ENCODE results near the gene SLC24A4.

The SLC24A4 gene

DNA sequence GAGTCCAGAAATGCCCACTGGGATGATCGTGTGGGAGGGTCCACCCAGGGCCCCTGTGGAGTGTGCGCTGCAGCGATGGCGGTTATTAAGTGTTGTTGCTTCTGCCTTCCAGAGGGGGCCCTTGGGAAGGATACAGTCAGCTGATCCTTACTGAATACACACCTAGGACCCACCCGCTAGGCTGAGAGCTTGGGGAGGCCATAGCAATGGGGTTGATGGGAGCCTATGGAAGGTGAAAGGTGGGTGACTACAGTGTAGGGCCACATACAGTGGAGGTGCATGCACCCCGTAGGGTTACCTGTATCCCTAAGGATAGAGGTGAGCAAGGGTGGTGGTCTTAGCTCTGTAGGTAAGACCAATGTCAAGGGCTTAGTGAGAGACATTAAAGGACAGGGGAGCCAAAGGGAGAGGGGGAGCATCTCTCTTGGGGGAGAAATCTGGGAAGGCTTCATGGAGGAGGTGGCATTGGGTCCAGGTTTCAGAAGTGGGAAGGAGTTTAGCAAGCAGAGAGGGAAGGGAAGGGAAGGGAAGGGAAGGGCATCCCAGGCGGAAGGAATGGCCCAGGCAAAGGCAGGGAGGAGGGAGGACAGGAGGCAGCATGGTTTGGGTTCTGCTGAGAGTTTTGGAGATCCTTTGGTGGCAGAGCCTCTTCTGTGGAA is 117.5 kb downstream of the SLC24A4 start:
- no peak for DNase-seq

DNA sequence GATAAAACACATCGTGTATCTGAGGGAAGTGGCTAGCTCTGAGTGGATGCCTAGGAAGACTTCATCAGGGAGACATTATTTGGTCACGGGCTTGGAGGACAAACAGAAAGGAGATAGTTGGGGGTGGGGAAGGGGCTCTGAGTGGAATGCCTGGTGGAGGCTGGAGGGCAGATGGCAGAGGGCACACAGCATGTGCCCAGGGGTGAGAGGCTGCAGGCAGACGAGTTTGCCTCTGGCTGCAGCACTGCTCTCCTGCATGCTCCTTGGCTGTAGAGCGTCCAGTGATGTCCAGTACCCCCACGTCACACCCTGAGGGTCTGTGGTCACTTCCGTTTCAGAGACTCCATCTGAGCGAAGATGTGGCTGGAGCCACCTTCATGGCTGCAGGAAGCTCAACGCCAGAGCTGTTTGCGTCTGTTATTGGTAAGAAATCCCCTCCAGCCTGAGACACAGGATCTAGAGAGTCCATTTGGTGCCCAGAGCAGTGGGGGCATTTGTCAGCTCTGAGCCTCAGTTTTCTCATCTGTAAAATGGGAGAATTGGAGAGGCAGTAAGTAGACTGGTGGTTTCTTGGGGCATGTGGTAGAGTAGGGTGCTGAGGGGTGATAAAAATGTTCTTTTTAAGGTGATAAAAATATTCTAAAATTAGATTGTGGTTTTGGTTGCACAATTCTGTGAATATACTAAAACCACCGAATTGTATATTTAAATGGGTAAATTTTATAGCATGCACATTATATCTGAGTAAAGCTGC is 119.0 kb downstream of the SLC24A4 start:
- DNase-seq: no peak

DNA sequence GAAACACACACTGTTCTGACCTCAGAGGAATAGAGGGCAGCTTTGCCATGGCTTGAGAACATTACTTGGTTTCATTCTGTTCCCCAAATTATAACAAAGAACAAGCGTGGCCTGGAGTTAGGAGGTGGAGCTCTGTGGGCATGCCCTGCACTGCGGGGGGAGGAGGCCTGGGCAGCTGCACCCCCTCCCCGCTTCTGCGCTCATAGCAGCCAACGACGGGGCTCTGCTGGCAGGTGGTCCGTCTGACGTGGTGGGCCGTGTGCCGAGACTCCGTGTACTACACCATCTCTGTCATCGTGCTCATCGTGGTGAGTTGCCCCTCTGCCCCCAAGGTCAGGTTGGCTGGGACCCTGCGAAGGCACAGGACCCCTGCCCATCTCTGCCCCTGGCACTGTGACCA is 120.2 kb downstream of the SLC24A4 start:
- DNase-seq: no peak

DNA sequence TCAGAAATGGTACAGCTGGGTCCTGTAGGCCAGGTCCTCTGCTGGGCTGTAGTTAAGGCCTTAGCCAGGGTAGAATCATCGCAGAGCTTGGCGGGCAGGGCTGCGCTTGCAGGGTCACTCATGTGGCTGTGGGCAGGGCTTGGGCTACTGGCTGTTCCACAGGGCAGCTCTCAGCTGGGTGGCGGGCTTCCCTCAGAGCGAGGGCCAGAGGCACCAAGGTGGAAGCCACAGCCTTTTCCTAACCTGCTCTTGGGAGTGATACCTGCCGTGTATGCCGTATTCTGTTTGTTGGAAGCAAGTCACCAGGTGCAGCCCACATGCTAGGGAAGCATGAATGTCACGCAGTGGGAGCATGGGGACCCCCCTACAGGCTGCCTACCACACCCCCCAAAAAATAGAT is 120.8 kb downstream of the SLC24A4 start:
- no peak for DNase-seq

DNA sequence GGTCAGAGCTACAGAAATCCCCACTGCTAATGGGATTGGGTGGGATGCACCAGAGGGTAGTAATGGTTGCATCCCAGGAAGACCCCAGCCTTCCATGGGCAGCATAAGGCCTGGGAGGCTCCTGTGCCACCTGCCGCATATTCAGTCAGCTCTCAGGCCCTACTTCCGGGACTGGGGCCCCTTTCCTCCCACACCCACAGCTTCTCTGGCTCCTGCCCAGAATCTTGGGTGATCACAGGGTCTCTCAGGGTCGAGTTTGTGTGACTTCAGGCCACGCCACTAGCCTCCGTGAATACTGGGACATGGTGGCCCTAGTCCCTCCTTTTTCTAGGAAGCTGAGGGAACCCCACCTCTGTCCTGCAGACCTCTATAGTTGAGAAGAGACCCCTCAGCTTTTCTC is 123.8 kb downstream of the SLC24A4 start:
- DNase-seq: no peak

DNA sequence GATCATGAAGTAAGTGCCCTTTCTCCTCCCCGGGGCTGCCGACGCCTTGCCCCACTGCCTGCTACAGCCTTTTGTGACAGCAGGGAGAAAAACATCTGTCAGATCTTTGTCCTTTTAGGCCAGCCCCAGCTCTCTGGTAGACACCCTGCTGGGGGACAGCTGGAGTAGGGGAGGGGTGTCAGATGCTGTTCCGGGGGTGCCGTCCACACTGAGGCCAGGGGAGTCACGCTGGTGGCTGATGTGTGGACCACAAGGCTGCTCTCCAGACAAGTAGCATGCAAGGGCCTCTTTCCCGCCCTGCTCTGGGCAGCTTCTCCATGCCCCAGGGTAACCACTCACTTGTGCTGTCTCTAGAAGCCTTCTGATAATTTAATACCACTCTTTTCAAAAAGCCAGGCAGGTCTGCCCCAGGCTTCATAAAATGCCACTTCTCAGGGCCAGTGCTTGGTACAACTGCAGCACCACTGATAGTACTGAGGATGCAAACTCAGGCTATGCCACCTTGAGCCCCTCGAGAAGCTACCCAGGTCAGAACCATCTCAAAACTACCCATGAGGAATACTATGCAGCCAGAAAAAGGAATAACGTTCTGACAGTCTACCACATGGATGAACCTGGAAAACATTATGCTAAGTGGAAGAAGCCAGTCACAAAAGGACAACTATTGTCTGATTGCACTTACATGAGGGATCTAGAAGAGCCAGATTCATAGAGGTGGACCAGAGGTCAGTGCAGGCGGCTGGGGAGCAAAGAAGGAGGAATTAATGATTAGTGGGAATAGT is 124.6 kb downstream of the SLC24A4 start:
- no peak for DNase-seq

DNA sequence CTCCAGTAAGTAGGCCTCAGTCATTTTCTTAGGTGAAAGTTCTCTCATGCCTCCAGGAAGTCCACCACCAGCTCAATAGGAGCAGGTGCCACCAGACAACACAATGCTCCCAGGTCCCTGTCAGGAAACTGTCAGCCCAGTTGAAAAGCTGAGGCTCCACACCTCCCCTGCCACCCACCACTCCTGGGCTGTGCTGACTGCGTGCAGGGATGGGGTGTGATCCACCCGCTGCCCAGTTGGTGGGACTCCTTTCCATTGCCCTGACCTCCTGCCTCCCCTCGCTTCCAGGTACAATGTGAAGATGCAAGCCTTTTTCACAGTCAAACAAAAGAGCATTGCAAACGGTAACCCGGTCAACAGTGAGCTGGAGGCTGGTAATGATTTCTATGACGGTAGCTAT is 125.8 kb downstream of the SLC24A4 start:
- no peak for DNase-seq

DNA sequence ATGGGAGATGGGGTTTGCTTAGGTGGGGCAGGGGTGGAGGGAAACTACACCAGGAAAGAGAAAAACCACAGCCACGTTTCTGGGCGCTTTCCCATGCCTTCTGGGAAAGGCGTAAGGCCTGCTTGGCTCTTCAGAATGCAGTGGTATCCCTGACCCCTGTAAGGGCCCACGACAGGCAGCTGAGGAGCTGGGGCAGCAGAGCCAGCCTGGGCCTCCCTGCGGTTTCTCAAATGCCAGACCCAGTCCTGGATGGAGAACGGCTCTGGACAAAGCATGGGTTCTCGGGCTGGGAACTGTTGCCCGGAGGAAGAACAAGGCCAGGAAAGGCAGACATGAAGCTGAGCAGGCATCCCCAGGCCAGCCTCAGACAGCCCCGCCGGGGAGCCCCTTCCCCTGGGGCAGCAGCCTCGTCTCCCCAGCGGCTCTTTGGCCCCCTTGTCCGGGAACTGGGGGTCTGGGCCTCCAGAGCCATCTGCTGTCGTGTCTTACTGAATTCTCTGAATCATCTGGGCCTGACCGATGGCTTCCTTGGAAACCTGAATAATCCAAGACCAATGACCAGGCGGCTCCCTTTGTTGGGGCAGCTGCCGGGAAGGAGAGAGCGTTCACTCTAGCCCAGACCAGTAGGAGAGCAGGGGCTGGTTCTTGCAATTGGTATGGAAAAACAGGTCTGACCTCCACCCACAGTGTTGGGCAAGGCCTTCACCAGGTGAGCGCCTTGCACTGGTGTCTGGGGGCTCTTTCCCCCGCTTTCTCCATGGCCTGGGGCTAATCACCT is 126.6 kb downstream of the SLC24A4 start:
- no peak for DNase-seq

DNA sequence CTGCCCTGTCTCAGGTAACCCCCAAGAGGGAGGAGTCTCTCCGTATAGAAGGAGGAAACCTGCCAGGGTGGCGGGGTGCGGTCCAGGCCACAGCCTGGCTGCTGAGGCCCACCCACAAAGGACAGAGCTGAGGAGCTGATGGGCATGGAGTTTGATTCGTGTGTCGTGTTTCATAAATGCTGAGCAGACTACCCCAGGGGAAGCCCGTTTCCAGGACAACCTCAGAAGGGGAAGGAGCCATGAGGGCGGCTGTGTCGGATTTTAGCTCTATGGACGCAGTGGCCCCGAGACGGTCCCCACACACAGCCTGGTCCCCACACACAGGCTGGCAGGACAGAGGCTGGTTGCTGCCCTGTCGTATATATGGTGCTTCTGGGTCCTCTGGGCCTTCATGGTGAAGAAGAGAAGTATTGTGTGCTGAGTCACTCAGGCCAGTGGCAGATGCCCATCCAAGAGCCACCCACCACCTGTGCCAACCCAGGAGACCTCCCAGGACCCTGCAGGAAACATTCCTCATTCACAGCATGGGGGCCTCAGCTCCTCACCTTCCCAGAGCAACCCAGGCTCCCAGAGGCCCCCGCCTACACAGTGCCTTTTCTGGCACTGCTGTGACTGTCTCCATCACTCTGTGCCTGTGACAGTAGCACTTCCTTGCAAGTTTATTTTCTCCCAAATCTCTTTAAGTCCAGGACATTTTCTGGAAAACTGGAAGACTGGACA is 127.5 kb downstream of the SLC24A4 start:
- no peak for DNase-seq

DNA sequence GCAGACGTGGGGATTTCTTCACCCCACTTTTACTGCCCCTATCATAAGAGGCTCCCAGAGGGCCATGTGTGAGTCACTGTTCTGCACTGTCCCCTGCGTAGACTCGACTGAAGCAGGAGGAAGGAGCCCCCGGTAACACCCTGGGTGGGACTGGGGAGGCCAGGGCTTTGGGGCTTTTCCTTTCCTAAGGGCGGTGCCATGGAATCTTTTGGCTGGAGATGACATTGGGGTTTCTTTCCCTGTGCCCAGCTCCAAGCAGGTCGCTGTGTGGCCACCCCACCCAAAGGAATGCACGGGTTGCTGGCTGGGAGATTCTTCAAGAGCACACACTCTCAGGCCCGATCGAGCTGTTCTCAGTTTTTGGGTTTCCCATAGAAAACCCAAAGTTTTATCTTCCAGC is 128.3 kb downstream of the SLC24A4 start:
- no peak for DNase-seq

DNA sequence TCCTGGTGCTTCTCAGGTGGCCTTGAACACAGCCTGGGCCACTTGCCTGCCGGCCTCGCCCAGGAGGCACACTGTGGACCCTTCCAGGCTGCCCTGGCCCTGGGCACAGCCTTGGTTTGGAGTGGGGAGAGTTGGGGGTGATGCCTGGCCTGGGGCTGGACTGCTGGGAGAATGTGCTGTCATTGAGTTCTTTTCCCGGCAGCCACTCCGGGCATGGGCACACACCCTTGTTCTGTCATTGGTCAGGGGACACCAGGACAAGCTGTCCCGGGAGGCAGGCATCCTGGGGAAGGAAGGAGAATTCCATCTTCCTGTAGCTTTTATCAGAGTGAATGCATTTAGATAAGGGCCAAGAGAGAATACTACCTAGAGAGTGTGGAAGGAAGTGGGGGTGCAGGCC is 128.8 kb downstream of the SLC24A4 start:
- no peak for DNase-seq

DNA sequence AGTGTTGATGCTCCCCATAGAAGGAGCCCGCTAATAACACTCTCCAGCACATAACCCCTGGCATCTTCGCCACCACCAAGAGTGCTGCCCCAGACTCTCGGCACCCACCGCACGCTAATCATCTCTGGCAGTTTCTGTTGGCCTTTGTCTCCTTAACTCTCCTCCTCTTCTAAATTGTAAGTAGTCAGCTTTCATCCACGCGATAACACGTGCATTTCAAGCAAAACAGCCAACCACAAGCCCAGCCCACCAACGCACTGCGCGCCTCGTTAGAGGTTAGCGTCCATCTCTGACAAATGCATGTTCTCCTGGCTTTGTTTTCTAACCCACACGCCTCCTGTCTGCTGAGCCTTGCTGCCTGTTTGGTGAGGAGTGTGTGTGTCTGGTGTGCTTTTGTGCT is 129.5 kb downstream of the SLC24A4 start:
- no peak for DNase-seq

DNA sequence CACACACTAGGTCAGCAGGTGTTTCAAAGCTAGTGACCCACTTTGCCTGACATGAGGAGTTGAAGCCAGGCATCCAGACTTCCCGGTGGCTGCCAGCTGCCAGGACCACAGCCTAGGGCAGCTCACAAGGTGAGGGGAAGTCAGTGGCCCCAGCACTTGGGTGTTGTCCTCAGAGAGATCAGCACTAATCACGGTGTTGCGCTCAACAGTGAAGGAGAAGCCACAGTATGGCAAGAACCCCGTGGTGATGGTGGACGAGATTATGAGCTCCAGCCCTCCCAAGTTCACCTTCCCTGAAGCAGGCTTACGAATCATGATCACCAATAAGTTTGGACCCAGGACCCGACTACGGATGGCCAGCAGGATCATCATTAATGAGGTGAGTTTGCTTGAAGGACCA is 130.7 kb downstream of the SLC24A4 start:
- no peak for DNase-seq

DNA sequence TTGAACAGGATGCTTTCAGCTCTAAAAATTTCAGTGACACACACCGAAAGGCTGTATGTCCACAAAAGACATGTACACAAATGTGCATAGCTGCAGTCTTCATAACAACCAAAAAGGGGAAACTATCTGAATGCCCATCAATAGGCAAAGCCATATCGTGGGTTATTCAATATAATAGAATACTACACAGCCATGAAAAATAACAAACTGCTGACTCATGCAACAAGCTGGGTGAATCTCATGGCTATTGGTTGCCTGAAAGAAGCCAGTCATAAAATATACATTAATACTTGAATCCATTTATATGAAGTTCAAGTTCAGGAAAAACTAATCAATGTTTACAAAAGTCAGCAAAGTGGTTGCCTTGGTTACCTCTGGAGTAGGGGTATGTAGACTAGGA is 132.3 kb downstream of the SLC24A4 start:
- no peak for DNase-seq

DNA sequence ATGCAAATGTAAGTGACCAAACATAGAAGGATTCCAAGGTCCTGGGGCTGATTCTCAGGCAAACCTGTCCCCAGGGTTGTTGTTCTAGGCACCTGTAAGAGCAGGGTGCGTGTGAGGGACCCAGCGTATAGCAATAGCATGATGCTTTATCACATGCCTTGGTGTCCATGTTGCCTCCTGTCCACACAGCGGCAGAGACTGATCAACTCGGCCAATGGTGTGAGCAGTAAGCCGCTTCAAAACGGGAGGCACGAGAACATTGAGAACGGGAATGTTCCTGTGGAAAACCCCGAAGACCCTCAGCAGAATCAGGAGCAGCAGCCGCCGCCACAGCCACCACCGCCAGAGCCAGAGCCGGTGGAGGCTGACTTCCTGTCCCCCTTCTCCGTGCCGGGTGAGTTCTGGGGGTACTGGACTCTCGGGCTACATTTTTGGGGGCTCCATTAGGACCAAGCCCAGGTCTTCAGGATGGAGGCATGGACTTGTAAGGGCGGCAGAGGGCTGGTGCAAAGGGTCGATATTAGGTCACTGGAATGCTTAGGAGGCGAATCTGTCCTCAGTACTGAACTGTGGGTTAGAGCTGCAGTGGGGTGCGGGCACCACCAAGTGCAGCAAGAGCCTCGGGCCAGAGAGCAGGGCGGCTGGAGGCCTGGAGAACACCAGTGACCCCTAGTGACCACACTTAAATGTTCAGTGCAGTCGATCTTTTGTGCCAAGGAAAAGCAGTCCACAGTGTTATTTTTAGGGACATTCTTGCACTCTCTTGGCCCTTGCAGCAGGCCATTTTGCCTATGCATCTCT is 133.4 kb downstream of the SLC24A4 start:
- DNase-seq: no peak

DNA sequence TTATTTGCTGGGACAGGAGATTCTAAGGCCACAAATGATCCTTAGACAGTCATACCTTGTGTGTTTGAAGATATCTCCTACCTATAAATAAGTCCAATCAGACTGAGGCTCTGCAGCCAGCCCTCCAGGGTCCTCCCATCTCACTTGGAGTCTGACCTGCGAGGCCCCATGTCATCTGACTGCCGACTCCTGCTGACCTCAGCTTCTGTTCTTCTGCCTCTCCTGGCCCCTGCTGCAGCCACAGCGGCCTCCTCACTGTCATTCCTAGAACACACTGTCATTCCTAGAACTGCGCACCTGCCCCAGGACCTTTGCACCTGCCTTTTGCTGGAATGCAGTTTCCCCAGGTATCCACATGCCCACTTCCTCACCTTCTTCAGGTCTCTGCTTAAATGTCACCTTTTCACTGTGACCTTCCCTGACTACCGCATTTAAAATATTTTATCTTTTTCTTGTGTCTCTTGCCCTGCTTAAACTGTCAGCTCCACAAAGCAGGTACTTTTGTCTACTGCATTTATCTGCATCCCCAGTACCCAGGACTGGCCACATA is 134.1 kb downstream of the SLC24A4 start:
- DNase-seq: no peak

DNA sequence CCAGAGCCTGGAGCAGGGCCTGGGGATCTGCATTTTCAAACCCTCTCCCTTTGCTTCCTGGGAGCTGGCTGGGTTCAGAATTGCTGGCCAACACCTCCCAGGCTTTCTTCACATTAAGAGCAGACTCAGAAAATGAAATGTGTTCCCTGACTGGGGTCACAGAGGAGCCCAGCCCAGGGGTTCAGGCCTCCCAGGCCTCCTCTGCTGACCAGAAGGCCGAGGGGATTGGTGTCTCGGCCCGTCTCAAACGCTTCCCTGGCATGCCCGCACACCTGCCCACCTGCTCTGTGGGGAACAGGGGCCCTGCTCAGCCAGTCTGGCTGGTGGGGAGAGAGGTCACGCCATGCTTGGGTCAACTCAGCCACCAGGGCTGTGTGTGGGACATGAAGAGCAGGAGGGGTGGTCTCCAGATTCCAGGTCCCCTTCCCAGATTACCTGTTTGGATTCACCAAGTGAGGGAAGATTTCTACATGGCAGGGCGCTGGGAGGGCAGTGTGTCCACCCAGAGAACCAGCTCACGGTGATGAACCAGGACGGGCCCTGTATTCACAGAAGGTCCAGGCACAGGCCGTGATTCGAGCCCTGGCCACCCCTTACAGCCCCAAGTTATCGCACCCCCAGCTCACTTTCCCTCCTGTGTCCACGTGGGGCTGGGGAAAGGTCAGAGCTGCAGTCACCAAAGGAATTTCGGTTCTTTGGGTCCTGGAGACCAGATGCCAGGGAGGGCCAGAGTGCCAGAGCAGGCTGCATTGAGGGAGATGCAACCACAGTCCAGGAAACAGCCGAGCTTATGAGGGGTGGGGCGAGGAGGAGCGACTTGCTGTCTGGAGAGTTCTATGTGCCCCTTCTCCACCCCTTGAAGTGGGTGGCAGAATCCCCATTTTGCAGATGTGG is 135.4 kb downstream of the SLC24A4 start:
- DNase-seq: no peak

DNA sequence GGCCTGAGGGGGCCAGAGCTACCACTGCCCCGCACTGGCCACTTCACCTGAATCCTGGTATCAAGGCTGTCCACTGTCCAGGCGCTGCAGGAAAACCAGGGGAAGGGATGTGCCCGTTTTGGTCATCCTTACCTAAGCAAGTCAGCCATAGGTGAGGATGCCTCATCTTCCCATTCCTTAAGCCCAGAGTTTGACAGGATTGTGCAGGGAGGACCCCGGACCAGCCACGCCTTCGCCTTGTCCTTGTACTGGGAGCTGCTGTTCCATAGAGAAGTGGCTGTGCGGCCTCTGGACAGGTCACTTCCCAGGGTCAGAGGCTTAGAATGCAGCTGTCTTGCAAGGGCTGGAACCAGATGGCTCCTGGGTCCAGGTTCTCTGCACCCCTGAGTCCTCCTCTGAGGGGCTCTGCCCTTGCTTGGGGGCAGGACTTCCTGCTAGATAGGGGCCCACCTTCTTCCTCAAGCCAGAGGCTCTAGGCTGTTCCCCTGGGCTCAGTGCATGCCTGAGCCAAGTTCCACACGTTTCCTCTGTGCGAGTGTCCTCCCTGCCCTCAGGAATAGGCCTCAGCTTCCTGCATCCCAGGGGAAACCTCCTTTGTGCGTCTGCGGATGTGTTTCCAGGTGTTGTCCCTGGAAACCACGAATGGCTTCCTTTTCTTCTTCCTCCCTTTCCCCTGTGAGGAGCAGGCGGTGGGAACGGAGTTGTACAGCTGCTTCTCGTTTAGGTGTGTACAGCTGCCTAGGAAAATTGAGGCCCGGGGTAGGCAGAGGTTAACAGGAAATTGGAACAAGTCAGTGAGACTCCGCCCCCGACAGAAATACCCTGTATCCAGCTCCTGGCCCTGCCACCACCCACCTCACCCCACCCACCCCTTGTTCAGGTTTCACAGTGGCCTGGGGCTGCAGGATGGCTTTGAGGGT is 136.3 kb downstream of the SLC24A4 start:
- no peak for DNase-seq

DNA sequence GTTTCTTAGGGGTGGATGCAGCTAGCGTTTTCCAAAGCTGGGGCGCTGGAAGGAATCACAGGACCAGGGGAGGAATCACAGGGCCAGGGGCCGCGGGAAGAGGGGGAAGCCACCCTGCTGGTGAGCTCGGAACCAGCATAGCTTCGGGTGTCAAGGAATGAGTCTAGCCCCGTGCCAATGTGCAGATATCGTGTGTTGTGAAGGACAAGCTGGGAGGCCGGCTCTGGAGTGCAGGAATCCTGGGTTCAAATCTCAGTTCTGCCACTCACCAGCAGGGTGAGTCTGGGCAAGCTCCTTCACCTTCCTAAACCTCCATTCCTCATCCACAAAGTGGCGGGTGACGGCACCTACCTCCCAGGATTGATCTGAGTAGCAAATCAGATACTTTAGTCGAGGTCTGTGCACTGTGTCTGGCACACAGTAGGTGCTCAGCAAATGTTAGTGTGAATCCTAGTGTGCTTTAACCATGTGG is 137.0 kb downstream of the SLC24A4 start:
- no peak for DNase-seq
